ENCODE results near the gene AKR1A1. TPM values are rescaled to one million over a fixed set of nuclear protein-coding genes. Genes with fewer than 3 reads are reported as not detected.

AKR1A1 gene
- total RNA-seq: 100 to 1,000 TPM; 161 to 305 (median 201) TPM

GRCh38 chr1:45550401-45551351 is at the start of gene AKR1A1:
Gene AKR1A1, plus strand, starts transcription at chr1:45550826. Its CDS starts 10,969 bp downstream, at chr1:45561795.
- Histone ChIP-seq H3K9me3 (no peaks in the 10 kb centered on the region), H3K36me3 (peaks cover 0 to 11% (median 0%) of the 10 kb centered on the region in 3 donors), H3K27ac (peak within 1 kb of the TSS; percentile 76 to 93 (median 84)), H3K4me1 (peaks cover 0 to 38% (median 2%) of the 10 kb centered on the region in 4 donors), H3K27me3 (no peaks in the 10 kb centered on the region), H3K4me3 (peak within 1 kb of the TSS; percentile 55 to 85 (median 69))
- TF ChIP-seq POLR2A (IDR thresholded peaks at IDR 0.05) (peak; percentile 49 to 69), CTCF (IDR thresholded peaks at IDR 0.05) (peak in 3 of 6 experiments; percentile 15 to 28 (median 26))
- DNase-seq: peak; percentile 87 to 95 (median 94)

- TF ChIP-seq POLR2A (IDR thresholded peaks at IDR 0.05) (no peak), CTCF (IDR thresholded peaks at IDR 0.05) (no peak)
- Histone ChIP-seq H3K4me3 (no peak overlapping the region), H3K36me3 (no peaks in the 10 kb centered on the region), H3K27ac (peak overlapping the region in 1 of 4 donors; percentile 35), H3K9me3 (no peaks in the 10 kb centered on the region), H3K4me1 (peaks cover 0 to 14% (median 2%) of the 10 kb centered on the region in 4 donors), H3K27me3 (no peaks in the 10 kb centered on the region)
- no peak for DNase-seq
These were observed 49.1 kb upstream of the AKR1A1 start for GRCh38 chr1:45501505-45501859.

- Histone ChIP-seq H3K4me3 (no peak overlapping the region), H3K4me1 (peaks cover 0 to 13% (median 2%) of the 10 kb centered on the region in 4 donors), H3K27me3 (no peaks in the 10 kb centered on the region), H3K36me3 (peaks cover 0 to 4% (median 0%) of the 10 kb centered on the region in 3 donors), H3K9me3 (no peaks in the 10 kb centered on the region), H3K27ac (no peak overlapping the region)
- TF ChIP-seq CTCF (IDR thresholded peaks at IDR 0.05) (no peak), POLR2A (IDR thresholded peaks at IDR 0.05) (no peak)
- no peak for DNase-seq
These were observed 46.9 kb upstream of the AKR1A1 start for GRCh38 chr1:45503462-45504360.

GRCh38 chr1:45507195-45507594 is 43.4 kb upstream of the AKR1A1 start:
- Histone ChIP-seq H3K27ac (no peak overlapping the region), H3K9me3 (no peaks in the 10 kb centered on the region), H3K36me3 (peaks cover 0 to 39% (median 0%) of the 10 kb centered on the region in 3 donors), H3K4me3 (no peak overlapping the region), H3K27me3 (no peaks in the 10 kb centered on the region), H3K4me1 (no peaks in the 10 kb centered on the region)
- no peak for DNase-seq
- no peak for TF ChIP-seq CTCF (IDR thresholded peaks at IDR 0.05)
- TF ChIP-seq POLR2A (IDR thresholded peaks at IDR 0.05): no peak

- H3K27ac ChIP-seq: no peak overlapping the region
- H3K36me3 ChIP-seq: peaks cover 0 to 46% (median 0%) of the 10 kb centered on the region in 3 donors
- DNase-seq: no peak
- no peak overlapping the region for H3K4me3 ChIP-seq
- H3K27me3 ChIP-seq: no peaks in the 10 kb centered on the region
- TF ChIP-seq POLR2A (IDR thresholded peaks at IDR 0.05) (no peak), CTCF (IDR thresholded peaks at IDR 0.05) (no peak)
- no peaks in the 10 kb centered on the region for H3K4me1 ChIP-seq
- no peaks in the 10 kb centered on the region for H3K9me3 ChIP-seq
These were observed 42.7 kb upstream of the AKR1A1 start for GRCh38 chr1:45507893-45508292.
